ENCODE data around the gene PCSK5. TPM values are rescaled to one million over a fixed set of nuclear protein-coding genes. Genes with fewer than 3 reads are reported as not detected.

The PCSK5 gene
- polyA plus RNA-seq, 1 experiment, result 1.6 TPM

GRCh38 chr9:76099516-76099915 is 209.0 kb downstream of the PCSK5 start:
- CTCF ChIA-PET, result no interaction called here
- no peak for TF ChIP-seq CTCF (IDR thresholded peaks at IDR 0.05; ENCODE audit: low read depth, low read length)
- no peak overlapping the region for H3K4me3 ChIP-seq (ENCODE audit: low read depth, low read length)
- POLR2A ChIA-PET, result no interaction called here
- no peaks in the 10 kb centered on the region for H3K27me3 ChIP-seq (ENCODE audit: control insufficient read depth, insufficient read depth, low read length)
- H3K27ac ChIP-seq (ENCODE audit: low read depth, low read length), result no peak overlapping the region
- H3K9me3 ChIP-seq (ENCODE audit: control insufficient read depth, insufficient read depth, low read length), result no peaks in the 10 kb centered on the region
- no peak for DNase-seq (ENCODE audit: low read depth, low spot score)

DNA sequence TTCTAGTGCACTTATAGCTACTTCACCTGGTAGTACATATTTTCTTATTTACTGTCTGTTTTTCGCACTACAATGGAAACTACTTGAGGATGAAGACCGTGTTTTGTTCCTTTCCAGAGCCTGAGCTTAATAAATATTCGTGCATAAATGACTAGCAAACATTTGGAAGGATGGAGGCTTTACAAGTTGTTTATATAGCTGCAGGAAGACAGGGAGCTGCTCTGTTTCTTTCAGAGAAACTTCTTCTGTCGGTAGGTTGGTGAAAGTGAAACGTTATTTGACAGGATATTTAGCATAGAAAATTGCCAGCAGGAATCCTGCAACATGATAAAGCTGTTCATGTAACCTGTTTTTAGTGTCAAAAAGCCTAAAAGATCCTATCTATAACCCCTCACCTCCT is 210.6 kb downstream of the PCSK5 start:
- CTCF ChIA-PET, result interaction anchor here (0.9 to 1.9 kb wide), 6 partner anchors 15 to 210 kb away, joined by 3 to 5 read pairs (median 4); no protein-coding TSS in a partner anchor
- no peak for DNase-seq (ENCODE audit: low read depth, low spot score)

DNA sequence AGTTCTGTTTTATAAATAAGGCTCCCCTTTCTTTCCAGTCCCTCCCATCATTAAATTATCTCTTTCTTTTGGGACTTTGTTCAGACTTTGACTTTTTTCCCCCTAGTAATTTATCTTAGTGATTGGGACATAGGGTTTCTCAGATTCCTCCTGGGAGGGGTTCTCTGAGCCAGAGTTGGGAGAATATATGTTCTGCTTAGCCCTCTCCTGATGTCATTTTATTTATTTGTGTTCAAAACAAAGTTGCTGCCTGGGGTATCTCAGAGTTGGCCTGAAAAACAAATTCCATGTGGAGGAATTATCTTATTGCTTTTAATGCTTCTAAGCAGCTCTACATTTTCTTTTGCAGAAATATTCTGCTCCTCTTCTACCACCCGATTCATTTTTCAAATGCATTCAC is 211.0 kb downstream of the PCSK5 start:
- ChIA-PET CTCF (interaction anchor here (0.9 to 1.9 kb wide), 5 partner anchors 15 to 210 kb away, joined by 3 to 5 read pairs (median 4); no protein-coding TSS in a partner anchor), POLR2A (no interaction called here)

More for the DNA sequence above, 210.6 kb downstream of the PCSK5 start:
- no peak overlapping the region for H3K27ac ChIP-seq (ENCODE audit: low read depth, low read length)
- no peaks in the 10 kb centered on the region for H3K27me3 ChIP-seq (ENCODE audit: control insufficient read depth, insufficient read depth, low read length)
- H3K4me3 ChIP-seq (ENCODE audit: low read depth, low read length), result no peak overlapping the region
- no peaks in the 10 kb centered on the region for H3K9me3 ChIP-seq (ENCODE audit: control insufficient read depth, insufficient read depth, low read length)
- POLR2A ChIA-PET, result no interaction called here
- TF ChIP-seq CTCF (IDR thresholded peaks at IDR 0.05; ENCODE audit: low read depth, low read length), result no peak

GRCh38 chr9:76101947-76102346 is 211.5 kb downstream of the PCSK5 start:
- ChIA-PET POLR2A (no interaction called here), CTCF (interaction anchor here (0.9 to 1.9 kb wide), 3 partner anchors 197 to 211 kb away, joined by 3 to 4 read pairs (median 4); no protein-coding TSS in a partner anchor)
- Histone ChIP-seq H3K4me3 (ENCODE audit: low read depth, low read length) (no peak overlapping the region), H3K27ac (ENCODE audit: low read depth, low read length) (no peak overlapping the region), H3K9me3 (ENCODE audit: control insufficient read depth, insufficient read depth, low read length) (no peaks in the 10 kb centered on the region), H3K27me3 (ENCODE audit: control insufficient read depth, insufficient read depth, low read length) (no peaks in the 10 kb centered on the region)
- no peak for TF ChIP-seq CTCF (IDR thresholded peaks at IDR 0.05; ENCODE audit: low read depth, low read length)
- no peak for DNase-seq (ENCODE audit: low read depth, low spot score)

More for the DNA sequence above, 211.0 kb downstream of the PCSK5 start:
- Histone ChIP-seq H3K4me3 (ENCODE audit: low read depth, low read length) (no peak overlapping the region), H3K9me3 (ENCODE audit: control insufficient read depth, insufficient read depth, low read length) (no peaks in the 10 kb centered on the region), H3K27me3 (ENCODE audit: control insufficient read depth, insufficient read depth, low read length) (no peaks in the 10 kb centered on the region), H3K27ac (ENCODE audit: low read depth, low read length) (no peak overlapping the region)
- DNase-seq (ENCODE audit: low read depth, low spot score), result no peak
- no peak for TF ChIP-seq CTCF (IDR thresholded peaks at IDR 0.05; ENCODE audit: low read depth, low read length)

DNA sequence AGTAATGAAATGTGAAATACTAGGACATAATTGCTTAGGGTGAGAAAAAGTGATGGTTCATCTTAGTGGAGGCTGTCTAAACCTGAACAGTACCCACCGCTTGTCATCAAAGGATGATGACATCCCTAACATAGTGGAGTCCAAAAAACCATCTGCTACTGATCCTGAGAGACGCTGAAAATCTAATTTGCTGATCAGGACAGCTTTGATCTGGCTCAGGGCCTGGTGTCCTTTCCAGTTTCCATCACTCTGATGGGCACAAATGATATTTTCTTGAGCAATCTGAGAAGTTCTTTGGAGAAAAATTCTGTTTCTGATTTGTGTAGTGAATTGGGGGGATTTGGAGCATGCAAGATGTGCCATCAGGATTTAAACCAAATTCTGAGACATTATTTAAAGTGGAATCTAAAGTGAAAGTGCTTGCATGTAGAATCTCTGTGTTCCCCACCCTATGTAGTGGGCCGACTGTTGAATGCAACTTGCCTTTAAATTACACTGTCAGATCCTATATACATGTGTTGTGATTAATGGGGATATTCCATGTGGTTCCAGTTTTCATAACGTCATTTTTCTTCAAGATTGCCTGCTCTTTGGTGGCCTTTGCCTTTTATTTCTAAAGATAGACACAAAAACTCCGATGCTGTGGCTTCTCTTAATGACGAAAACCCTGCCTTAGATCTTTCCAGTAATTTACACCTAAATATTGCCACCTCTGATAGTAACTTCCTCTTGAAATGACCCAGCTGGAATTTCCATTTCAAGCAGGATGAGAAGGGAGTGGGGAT is 213.2 kb downstream of the PCSK5 start:
- no peak for DNase-seq (ENCODE audit: low read depth, low spot score)
- ChIA-PET CTCF (no interaction called here), POLR2A (no interaction called here)
- Histone ChIP-seq H3K27me3 (ENCODE audit: control insufficient read depth, insufficient read depth, low read length) (no peaks in the 10 kb centered on the region), H3K9me3 (ENCODE audit: control insufficient read depth, insufficient read depth, low read length) (no peaks in the 10 kb centered on the region), H3K27ac (ENCODE audit: low read depth, low read length) (no peak overlapping the region), H3K4me3 (ENCODE audit: low read depth, low read length) (no peak overlapping the region)
- TF ChIP-seq CTCF (IDR thresholded peaks at IDR 0.05; ENCODE audit: low read depth, low read length), result no peak
